HL-60 (cell line): ENCODE measurements around the gene ZNF726.

Experiments used
- POLR2AphosphoS5 ChIP-seq: IDR thresholded peaks from 2 replicates; pipeline ENCODE4 v1.6.1; 2012; ENCODE audit warnings: low read depth
- TF ChIP-seq, protein P1 (sequence below): IDR thresholded peaks from one replicate; pipeline ENCODE4 v1.5.1; 2011; ENCODE audit warnings: low read length, control low read depth, inconsistent platforms; ENCODE audit not compliant: insufficient read depth
- TF ChIP-seq, protein P2 (sequence below): IDR thresholded peaks from 2 replicates; pipeline ENCODE4 v1.6.1; 2012; ENCODE audit warnings: low read depth; ENCODE audit not compliant: insufficient replicate concordance

DNA sequence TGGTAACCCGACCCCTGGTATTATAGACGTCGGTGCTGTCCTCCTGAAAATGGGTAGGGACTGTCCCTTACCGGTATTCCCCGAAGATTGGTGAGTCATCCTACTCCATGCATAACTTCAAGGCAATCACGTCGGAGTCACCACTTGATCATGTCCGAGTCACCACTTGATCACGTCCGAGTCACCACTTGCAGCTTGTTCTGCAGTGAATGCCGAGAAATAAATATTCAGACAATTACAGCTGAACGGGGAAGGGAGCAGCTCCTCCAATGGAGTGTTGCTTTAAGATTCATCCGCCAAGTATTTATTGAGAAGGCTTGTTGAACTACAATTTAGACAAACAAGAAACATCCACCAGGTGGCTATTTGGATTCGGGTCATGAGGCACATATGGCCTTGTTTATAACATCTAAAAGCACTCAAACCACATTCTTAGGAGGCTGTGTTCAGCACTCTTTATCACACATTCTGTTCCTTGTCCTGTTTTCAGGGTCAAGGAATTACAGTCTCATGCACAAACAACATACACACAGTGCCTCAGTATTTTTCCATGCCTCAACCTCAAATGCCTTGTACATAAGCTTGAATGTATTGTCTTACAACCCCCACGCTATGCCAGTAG, 43.1 kb downstream of the ZNF726 start:
- TF ChIP-seq, protein P1, sequence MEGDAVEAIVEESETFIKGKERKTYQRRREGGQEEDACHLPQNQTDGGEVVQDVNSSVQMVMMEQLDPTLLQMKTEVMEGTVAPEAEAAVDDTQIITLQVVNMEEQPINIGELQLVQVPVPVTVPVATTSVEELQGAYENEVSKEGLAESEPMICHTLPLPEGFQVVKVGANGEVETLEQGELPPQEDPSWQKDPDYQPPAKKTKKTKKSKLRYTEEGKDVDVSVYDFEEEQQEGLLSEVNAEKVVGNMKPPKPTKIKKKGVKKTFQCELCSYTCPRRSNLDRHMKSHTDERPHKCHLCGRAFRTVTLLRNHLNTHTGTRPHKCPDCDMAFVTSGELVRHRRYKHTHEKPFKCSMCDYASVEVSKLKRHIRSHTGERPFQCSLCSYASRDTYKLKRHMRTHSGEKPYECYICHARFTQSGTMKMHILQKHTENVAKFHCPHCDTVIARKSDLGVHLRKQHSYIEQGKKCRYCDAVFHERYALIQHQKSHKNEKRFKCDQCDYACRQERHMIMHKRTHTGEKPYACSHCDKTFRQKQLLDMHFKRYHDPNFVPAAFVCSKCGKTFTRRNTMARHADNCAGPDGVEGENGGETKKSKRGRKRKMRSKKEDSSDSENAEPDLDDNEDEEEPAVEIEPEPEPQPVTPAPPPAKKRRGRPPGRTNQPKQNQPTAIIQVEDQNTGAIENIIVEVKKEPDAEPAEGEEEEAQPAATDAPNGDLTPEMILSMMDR, result no peak
- TF ChIP-seq POLR2AphosphoS5, result no peak
- TF ChIP-seq, protein P2, sequence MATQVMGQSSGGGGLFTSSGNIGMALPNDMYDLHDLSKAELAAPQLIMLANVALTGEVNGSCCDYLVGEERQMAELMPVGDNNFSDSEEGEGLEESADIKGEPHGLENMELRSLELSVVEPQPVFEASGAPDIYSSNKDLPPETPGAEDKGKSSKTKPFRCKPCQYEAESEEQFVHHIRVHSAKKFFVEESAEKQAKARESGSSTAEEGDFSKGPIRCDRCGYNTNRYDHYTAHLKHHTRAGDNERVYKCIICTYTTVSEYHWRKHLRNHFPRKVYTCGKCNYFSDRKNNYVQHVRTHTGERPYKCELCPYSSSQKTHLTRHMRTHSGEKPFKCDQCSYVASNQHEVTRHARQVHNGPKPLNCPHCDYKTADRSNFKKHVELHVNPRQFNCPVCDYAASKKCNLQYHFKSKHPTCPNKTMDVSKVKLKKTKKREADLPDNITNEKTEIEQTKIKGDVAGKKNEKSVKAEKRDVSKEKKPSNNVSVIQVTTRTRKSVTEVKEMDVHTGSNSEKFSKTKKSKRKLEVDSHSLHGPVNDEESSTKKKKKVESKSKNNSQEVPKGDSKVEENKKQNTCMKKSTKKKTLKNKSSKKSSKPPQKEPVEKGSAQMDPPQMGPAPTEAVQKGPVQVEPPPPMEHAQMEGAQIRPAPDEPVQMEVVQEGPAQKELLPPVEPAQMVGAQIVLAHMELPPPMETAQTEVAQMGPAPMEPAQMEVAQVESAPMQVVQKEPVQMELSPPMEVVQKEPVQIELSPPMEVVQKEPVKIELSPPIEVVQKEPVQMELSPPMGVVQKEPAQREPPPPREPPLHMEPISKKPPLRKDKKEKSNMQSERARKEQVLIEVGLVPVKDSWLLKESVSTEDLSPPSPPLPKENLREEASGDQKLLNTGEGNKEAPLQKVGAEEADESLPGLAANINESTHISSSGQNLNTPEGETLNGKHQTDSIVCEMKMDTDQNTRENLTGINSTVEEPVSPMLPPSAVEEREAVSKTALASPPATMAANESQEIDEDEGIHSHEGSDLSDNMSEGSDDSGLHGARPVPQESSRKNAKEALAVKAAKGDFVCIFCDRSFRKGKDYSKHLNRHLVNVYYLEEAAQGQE, result no peak
